Right lobe of liver (tissue), 6 donors: ENCODE data around the gene P2RX7. TPM values are rescaled to one million over a fixed set of nuclear protein-coding genes. Genes with fewer than 3 reads are reported as not detected.
"Not testable (repeated sequence)": the region's sequence is repeated elsewhere in the genome, so short reads cannot be mapped to it uniquely, and the experiment has no call there.

ENCODE experiments used
- ATAC-seq, 4 donors: fragments of 200-7000 bp; cut with Tn5 transposase; one replicate each; pipeline ENCODE4 v1.9.1; 2020; ENCODE audit warnings: mild to moderate bottlenecking in 4 of 4, moderate library complexity in 4 of 4
- DNase-seq, 3 donors: peaks; one replicate each; pipeline ENCODE4 v3.0.0-alpha.2; 2020
- H3K27ac ChIP-seq, 3 donors: fragments of 200-600 bp; one replicate each; pipeline ENCODE4 v1.8.0; 2022
- H3K27me3 ChIP-seq, 2 donors: fragments of 200-600 bp; one replicate each; pipeline ENCODE4 v1.8.0; 2022
- H3K36me3 ChIP-seq, 4 donors: fragments of 200-600 bp; sonication (generic) in 1 of 4; one replicate each; pipeline versions ENCODE4 v1.5.1 to v1.8.0; 2017 to 2022; ENCODE audit warnings: control low read depth in 1 of 4
- H3K4me1 ChIP-seq, 4 donors: fragments of 200-600 bp; sonication (generic) in 1 of 4; one replicate each; pipeline versions ENCODE4 v1.5.1 to v1.8.0; 2017 to 2022; ENCODE audit warnings: control low read depth in 1 of 4
- H3K4me3 ChIP-seq, 3 donors: fragments of 200-600 bp; one replicate each; pipeline ENCODE4 v1.8.0; 2022
- H3K9me3 ChIP-seq, 4 donors: fragments of 200-600 bp; sonication (generic) in 1 of 4; one replicate each; pipeline versions ENCODE4 v1.5.1 to v1.8.0; 2017 to 2022; ENCODE audit warnings: control low read depth in 1 of 4
- CTCF ChIP-seq, 4 donors: fragments of 200-600 bp in 3 of 4; fragments of 450-650 bp in 1 of 4; IDR thresholded peaks; one replicate each; pipeline versions ENCODE4 v1.5.1 to v1.8.0; 2016 to 2022; ENCODE audit warnings: antibody characterized with exemption in 4 of 4, mild to moderate bottlenecking in 2 of 4
- POLR2A ChIP-seq: fragments of 450-650 bp; IDR thresholded peaks from one replicate; pipeline ENCODE4 v1.6.1; 2017; ENCODE audit warnings: antibody characterized with exemption, mild to moderate bottlenecking
- WGBS: methylation state at CpG from one replicate; pipeline ENCODE4 v1.1.6; 2018; ENCODE audit warnings: low coverage, low lambda C conversion rate; ENCODE audit not compliant: insufficient coverage; ENCODE audit errors: missing lambda C conversion rate; 5-methylcytosine and 5-hydroxymethylcytosine counted together
- intact Hi-C, 2 donors: fragments of 100-400 bp; cut with DNase I; formaldehyde crosslinking; loops; one replicate each; pipeline versions ENCODE4 v1.11.2 to v1.14.1; 2022
- total RNA-seq, 6 experiments: library from RNA; depleted of rRNA in 2 of 6; stranded (reverse); fragments of >200 nt in 2 of 6; fragmentation: NEBNext Ultra II Directional in 3 of 6; extraction: Animal tissue kit (Norgen Biotek cat#: 25700) in 3 of 6; gene quantifications; one replicate each; pipeline versions ENCODE4 v1.1.0 to v1.2.4, GENCODE V29; 2016 to 2023
- donor health status: DM: no; HTN: yes; CAD: no.
- donor health status: DM: no; HTN: no; CAD: no.
- donor health status: DM: no; HTN: no; CAD: no.
- donor health status: DM: no; HTN: yes; CAD: no.
- donor health status: DM: no; HTN: yes; CAD: no.

The P2RX7 gene
- total RNA-seq, 6 experiments from 2014 or later = 2.5 to 11.4 (median 3.4) TPM

GRCh38 chr12:121222847-121223246, 90.2 kb downstream of the P2RX7 start:
- H3K36me3 ChIP-seq = no peaks in the 10 kb centered on the region
- no peak for TF ChIP-seq POLR2A
- TF ChIP-seq CTCF (IDR thresholded peaks at IDR 0.05) = no peak
- H3K4me1 ChIP-seq = peaks cover 0 to 27% (median 11%) of the 10 kb centered on the region in 4 donors
- WGBS = 72% methylated on average over 6 of the region's 10 CpGs
- H3K27ac ChIP-seq = no peak overlapping the region
- no peak overlapping the region for H3K4me3 ChIP-seq
- ATAC-seq (no peak), DNase-seq (no peak)
- H3K9me3 ChIP-seq = no peaks in the 10 kb centered on the region
- no peaks in the 10 kb centered on the region for H3K27me3 ChIP-seq
- intact Hi-C loops = loop anchor here (10.0 kb wide), 2 partner anchors 88 to 98 kb away; partner anchors contain the start of gene P2RX7 (in 1 of the 2)

- Histone ChIP-seq H3K27ac (peak overlapping the region in 1 of 3 donors; percentile 1), H3K9me3 (no peaks in the 10 kb centered on the region), H3K4me1 (peaks cover 0 to 22% (median 9%) of the 10 kb centered on the region in 4 donors), H3K27me3 (no peaks in the 10 kb centered on the region), H3K4me3 (no peak overlapping the region), H3K36me3 (no peaks in the 10 kb centered on the region)
- DNase-seq (peak in 1 of 3 donors; percentile 72), ATAC-seq (peak; percentile 70 to 84 (median 77))
- 71% methylated on average over 12 of the region's 19 CpGs for WGBS
- intact Hi-C loops = loop anchor here (10.0 kb wide), 2 partner anchors 89 to 99 kb away; partner anchors contain the start of gene P2RX7 (in 1 of the 2)
- TF ChIP-seq POLR2A = no peak
- TF ChIP-seq CTCF (IDR thresholded peaks at IDR 0.05) = peak; percentile 35 to 64 (median 48)
Observed at GRCh38 chr12:121223292-121224285, 90.9 kb downstream of the P2RX7 start.

- peak overlapping the region in 1 of 3 donors; percentile 1 for H3K27ac ChIP-seq
- intact Hi-C loops = loop anchor here (10.0 kb wide), 2 partner anchors 90 to 100 kb away; partner anchors contain the start of gene P2RX7 (in 1 of the 2)
- ATAC-seq (no peak), DNase-seq (no peak)
- H3K4me3 ChIP-seq = no peak overlapping the region
- no peaks in the 10 kb centered on the region for H3K27me3 ChIP-seq
- H3K36me3 ChIP-seq = no peaks in the 10 kb centered on the region
- WGBS = 54% methylated on average over 7 of the region's 8 CpGs
- TF ChIP-seq POLR2A = no peak
- TF ChIP-seq CTCF (IDR thresholded peaks at IDR 0.05) = no peak
- H3K4me1 ChIP-seq = peaks cover 0 to 30% (median 9%) of the 10 kb centered on the region in 4 donors
- H3K9me3 ChIP-seq = no peaks in the 10 kb centered on the region
Observed at GRCh38 chr12:121224591-121224990, 91.9 kb downstream of the P2RX7 start.

GRCh38 chr12:121226399-121226798, 93.7 kb downstream of the P2RX7 start:
- intact Hi-C loops = loop anchor here (10.0 kb wide), 2 partner anchors 92 to 102 kb away; partner anchors contain the start of gene P2RX7 (in 1 of the 2)
- H3K27me3 ChIP-seq = no peaks in the 10 kb centered on the region
- no peak overlapping the region for H3K4me3 ChIP-seq
- ATAC-seq = no peak
- WGBS = 79% methylated on average over 5 of the region's 8 CpGs
- H3K36me3 ChIP-seq = no peaks in the 10 kb centered on the region
- no peak for DNase-seq
- no peak for TF ChIP-seq POLR2A
- no peak for TF ChIP-seq CTCF (IDR thresholded peaks at IDR 0.05)
- peaks cover 0 to 34% (median 9%) of the 10 kb centered on the region in 4 donors for H3K4me1 ChIP-seq
- H3K9me3 ChIP-seq = no peaks in the 10 kb centered on the region
- H3K27ac ChIP-seq = peak overlapping the region in 2 of 3 donors; percentile 85 to 92

- Histone ChIP-seq H3K4me1 (peaks cover 0 to 34% (median 9%) of the 10 kb centered on the region in 4 donors), H3K27ac (peak overlapping the region; percentile 51 to 92 (median 85))
- not testable (repeated sequence) for DNase-seq, H3K4me3 ChIP-seq, H3K27me3 ChIP-seq, H3K36me3 ChIP-seq, H3K9me3 ChIP-seq
- 65% methylated on average over 2 of the region's 8 CpGs for WGBS
- intact Hi-C loops = loop anchor here (10.0 kb wide), 2 partner anchors 92 to 102 kb away; partner anchors contain the start of gene P2RX7 (in 1 of the 2)
- ATAC-seq = peak in 2 of 4 donors; percentile 37 to 41
Observed at GRCh38 chr12:121226871-121227270, 94.2 kb downstream of the P2RX7 start.
